ENCODE data around the gene TWSG1. TPM values are rescaled to one million over a fixed set of nuclear protein-coding genes. Genes with fewer than 3 reads are reported as not detected.

The TWSG1 gene
- polyA plus RNA-seq, 3 donors: 1.6 to 5.5 (median 3.9) TPM

GRCh38 chr18:9328776-9329175 is 5.8 kb upstream of the TWSG1 start:
- peaks cover 2 to 8% (median 8%) of the 10 kb centered on the region in 3 donors for H3K27me3 Mint-ChIP-seq (ENCODE audit: low read depth in 3 of 3)
- Histone ChIP-seq H3K27ac (ENCODE audit: low read depth in 1 of 2, low read length in 2 of 2) (no peak overlapping the region), H3K9me3 (replicated peaks in 1 of 2; ENCODE audit: control insufficient read depth in 1 of 2, insufficient read depth in 1 of 2, low read length in 2 of 2) (peaks cover 5% of the 10 kb centered on the region in 2 donors), H4K20me1 (ENCODE audit: insufficient read depth, low read length) (no peaks in the 10 kb centered on the region), H3K4me1 (ENCODE audit: control insufficient read depth in 1 of 2, insufficient read depth in 2 of 2, low read length in 2 of 2) (peaks cover 4 to 5% of the 10 kb centered on the region in 2 donors), H3K4me2 (replicated peaks; ENCODE audit: extremely low read depth, low read length, poor library complexity, severe bottlenecking) (no peak overlapping the region), H3K27me3 (ENCODE audit: control insufficient read depth in 2 of 2, insufficient read depth in 2 of 2, low read length in 2 of 2) (peaks cover 0 to 12% of the 10 kb centered on the region in 2 donors), H3K79me2 (ENCODE audit: insufficient read depth, low read length) (no peaks in the 10 kb centered on the region), H2AFZ (ENCODE audit: insufficient read depth, low read depth, low read length, poor library complexity, severe bottlenecking) (no peak overlapping the region), H3K36me3 (replicated peaks in 1 of 2; ENCODE audit: control insufficient read depth in 1 of 2, insufficient read depth in 2 of 2, low read length in 2 of 2) (no peaks in the 10 kb centered on the region), H3K4me3 (replicated peaks in 1 of 3; ENCODE audit: low read depth in 2 of 3, low read length in 3 of 3) (no peak overlapping the region), H3K9ac (ENCODE audit: insufficient read depth, low read length, poor library complexity, severe bottlenecking) (no peak overlapping the region)
- no peak for DNase-seq
- peaks cover 7% of the 10 kb centered on the region for H3K4me1 Mint-ChIP-seq
- TF ChIP-seq CTCF (IDR thresholded peaks at IDR 0.05): no peak
- H3K9me3 Mint-ChIP-seq: peaks cover 0 to 12% (median 3%) of the 10 kb centered on the region in 7 donors
- no peak overlapping the region for H3K4me3 Mint-ChIP-seq
- intact Hi-C loops (cut with micrococcal nuclease): loop anchor here in 1 of 2 donors (10.0 kb wide), 1 partner anchor 254 kb away; no protein-coding TSS in a partner anchor
- no peaks in the 10 kb centered on the region for H3K36me3 Mint-ChIP-seq
- WGBS (ENCODE audit: insufficient coverage): no CpG with 5 or more reads among the region's 2 CpGs
- H3K27ac Mint-ChIP-seq: no peak overlapping the region

DNA sequence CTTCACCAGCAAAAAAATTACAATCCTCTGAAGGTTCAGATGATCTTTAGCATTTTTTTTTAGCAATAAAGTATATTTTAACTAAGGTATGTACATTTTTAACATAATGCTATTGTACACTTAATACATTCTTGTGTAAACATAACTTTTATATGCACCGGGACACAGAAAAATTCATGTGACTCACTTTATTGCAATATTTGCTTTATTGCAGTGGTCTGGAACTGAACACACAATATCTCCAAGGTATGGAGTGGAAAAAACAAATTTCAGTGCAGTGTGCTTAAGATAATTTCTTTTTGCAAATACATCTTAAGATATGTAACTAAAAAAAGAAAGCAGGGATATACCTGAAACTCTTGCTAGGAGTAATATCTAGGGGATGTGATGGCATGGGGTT is 5.1 kb upstream of the TWSG1 start:
- Histone ChIP-seq H4K20me1 (ENCODE audit: insufficient read depth, low read length) (no peaks in the 10 kb centered on the region), H3K9me3 (replicated peaks in 1 of 2; ENCODE audit: control insufficient read depth in 1 of 2, insufficient read depth in 1 of 2, low read length in 2 of 2) (peaks cover 5% of the 10 kb centered on the region in 2 donors), H3K79me2 (ENCODE audit: insufficient read depth, low read length) (no peaks in the 10 kb centered on the region), H3K4me2 (replicated peaks; ENCODE audit: extremely low read depth, low read length, poor library complexity, severe bottlenecking) (no peak overlapping the region), H3K27me3 (ENCODE audit: control insufficient read depth in 2 of 2, insufficient read depth in 2 of 2, low read length in 2 of 2) (peaks cover 0 to 14% of the 10 kb centered on the region in 2 donors), H3K4me1 (ENCODE audit: control insufficient read depth in 1 of 2, insufficient read depth in 2 of 2, low read length in 2 of 2) (peaks cover 8 to 10% of the 10 kb centered on the region in 2 donors), H2AFZ (ENCODE audit: insufficient read depth, low read depth, low read length, poor library complexity, severe bottlenecking) (no peak overlapping the region), H3K27ac (ENCODE audit: low read depth in 1 of 2, low read length in 2 of 2) (no peak overlapping the region), H3K4me3 (replicated peaks in 1 of 3; ENCODE audit: low read depth in 2 of 3, low read length in 3 of 3) (no peak overlapping the region), H3K36me3 (replicated peaks in 1 of 2; ENCODE audit: control insufficient read depth in 1 of 2, insufficient read depth in 2 of 2, low read length in 2 of 2) (no peaks in the 10 kb centered on the region), H3K9ac (ENCODE audit: insufficient read depth, low read length, poor library complexity, severe bottlenecking) (no peak overlapping the region)
- DNase-seq: no peak
- Mint-ChIP-seq H3K27ac (no peak overlapping the region), H3K9me3 (peaks cover 0 to 13% (median 5%) of the 10 kb centered on the region in 7 donors), H3K4me1 (peaks cover 10% of the 10 kb centered on the region), H3K36me3 (no peaks in the 10 kb centered on the region), H3K27me3 (ENCODE audit: low read depth in 3 of 3) (peaks cover 3 to 11% (median 8%) of the 10 kb centered on the region in 3 donors), H3K4me3 (no peak overlapping the region)
- intact Hi-C loops (cut with micrococcal nuclease): loop anchor here in 1 of 2 donors (10.0 kb wide), 1 partner anchor 255 kb away; no protein-coding TSS in a partner anchor
- TF ChIP-seq CTCF (IDR thresholded peaks at IDR 0.05): no peak
- WGBS (ENCODE audit: insufficient coverage): no CpG with 5 or more reads among the region's 1 CpG

Data from CD14-positive monocyte (primary cell).